ENCODE results near the gene RNPC3.

- TF ChIP-seq CTCF (tag by site-specific recombination; IDR thresholded peaks at IDR 0.05) (no peak), ZNF423 (tag by site-specific recombination; IDR thresholded peaks at IDR 0.05) (no peak), ZBTB17 (tag by site-specific recombination; IDR thresholded peaks at IDR 0.05) (no peak), ZNF133 (tag by site-specific recombination; IDR thresholded peaks at IDR 0.05) (no peak), ZNF280D (tag by site-specific recombination; IDR thresholded peaks at IDR 0.05) (no peak), SETDB1 (IDR thresholded peaks at IDR 0.05; ENCODE audit: insufficient read length, low read length) (no peak), SALL2 (tag by site-specific recombination; IDR thresholded peaks at IDR 0.05; ENCODE audit: borderline replicate concordance) (no peak), ZNF112 (tag by site-specific recombination; IDR thresholded peaks at IDR 0.05) (no peak), ZBTB20 (tag by site-specific recombination; IDR thresholded peaks at IDR 0.05) (no peak)
- TF ChIP-seq, protein P1, sequence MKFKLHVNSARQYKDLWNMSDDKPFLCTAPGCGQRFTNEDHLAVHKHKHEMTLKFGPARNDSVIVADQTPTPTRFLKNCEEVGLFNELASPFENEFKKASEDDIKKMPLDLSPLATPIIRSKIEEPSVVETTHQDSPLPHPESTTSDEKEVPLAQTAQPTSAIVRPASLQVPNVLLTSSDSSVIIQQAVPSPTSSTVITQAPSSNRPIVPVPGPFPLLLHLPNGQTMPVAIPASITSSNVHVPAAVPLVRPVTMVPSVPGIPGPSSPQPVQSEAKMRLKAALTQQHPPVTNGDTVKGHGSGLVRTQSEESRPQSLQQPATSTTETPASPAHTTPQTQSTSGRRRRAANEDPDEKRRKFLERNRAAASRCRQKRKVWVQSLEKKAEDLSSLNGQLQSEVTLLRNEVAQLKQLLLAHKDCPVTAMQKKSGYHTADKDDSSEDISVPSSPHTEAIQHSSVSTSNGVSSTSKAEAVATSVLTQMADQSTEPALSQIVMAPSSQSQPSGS (tag by site-specific recombination; IDR thresholded peaks at IDR 0.05; ENCODE audit: low read depth): no peak
- TF ChIP-seq, protein P2, sequence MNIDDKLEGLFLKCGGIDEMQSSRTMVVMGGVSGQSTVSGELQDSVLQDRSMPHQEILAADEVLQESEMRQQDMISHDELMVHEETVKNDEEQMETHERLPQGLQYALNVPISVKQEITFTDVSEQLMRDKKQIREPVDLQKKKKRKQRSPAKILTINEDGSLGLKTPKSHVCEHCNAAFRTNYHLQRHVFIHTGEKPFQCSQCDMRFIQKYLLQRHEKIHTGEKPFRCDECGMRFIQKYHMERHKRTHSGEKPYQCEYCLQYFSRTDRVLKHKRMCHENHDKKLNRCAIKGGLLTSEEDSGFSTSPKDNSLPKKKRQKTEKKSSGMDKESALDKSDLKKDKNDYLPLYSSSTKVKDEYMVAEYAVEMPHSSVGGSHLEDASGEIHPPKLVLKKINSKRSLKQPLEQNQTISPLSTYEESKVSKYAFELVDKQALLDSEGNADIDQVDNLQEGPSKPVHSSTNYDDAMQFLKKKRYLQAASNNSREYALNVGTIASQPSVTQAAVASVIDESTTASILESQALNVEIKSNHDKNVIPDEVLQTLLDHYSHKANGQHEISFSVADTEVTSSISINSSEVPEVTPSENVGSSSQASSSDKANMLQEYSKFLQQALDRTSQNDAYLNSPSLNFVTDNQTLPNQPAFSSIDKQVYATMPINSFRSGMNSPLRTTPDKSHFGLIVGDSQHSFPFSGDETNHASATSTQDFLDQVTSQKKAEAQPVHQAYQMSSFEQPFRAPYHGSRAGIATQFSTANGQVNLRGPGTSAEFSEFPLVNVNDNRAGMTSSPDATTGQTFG (tag by site-specific recombination; IDR thresholded peaks at IDR 0.05; ENCODE audit: borderline replicate concordance): no peak
- TF ChIP-seq, protein P3, sequence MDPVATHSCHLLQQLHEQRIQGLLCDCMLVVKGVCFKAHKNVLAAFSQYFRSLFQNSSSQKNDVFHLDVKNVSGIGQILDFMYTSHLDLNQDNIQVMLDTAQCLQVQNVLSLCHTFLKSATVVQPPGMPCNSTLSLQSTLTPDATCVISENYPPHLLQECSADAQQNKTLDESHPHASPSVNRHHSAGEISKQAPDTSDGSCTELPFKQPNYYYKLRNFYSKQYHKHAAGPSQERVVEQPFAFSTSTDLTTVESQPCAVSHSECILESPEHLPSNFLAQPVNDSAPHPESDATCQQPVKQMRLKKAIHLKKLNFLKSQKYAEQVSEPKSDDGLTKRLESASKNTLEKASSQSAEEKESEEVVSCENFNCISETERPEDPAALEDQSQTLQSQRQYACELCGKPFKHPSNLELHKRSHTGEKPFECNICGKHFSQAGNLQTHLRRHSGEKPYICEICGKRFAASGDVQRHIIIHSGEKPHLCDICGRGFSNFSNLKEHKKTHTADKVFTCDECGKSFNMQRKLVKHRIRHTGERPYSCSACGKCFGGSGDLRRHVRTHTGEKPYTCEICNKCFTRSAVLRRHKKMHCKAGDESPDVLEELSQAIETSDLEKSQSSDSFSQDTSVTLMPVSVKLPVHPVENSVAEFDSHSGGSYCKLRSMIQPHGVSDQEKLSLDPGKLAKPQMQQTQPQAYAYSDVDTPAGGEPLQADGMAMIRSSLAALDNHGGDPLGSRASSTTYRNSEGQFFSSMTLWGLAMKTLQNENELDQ (tag by site-specific recombination; IDR thresholded peaks at IDR 0.05; ENCODE audit: low read depth): no peak
These were observed 8.8 kb upstream of the RNPC3 start for GRCh38 chr1:103516693-103517092.

Measured in HEK293 (cell line).